Upper lobe of left lung (tissue), 6 donors: ENCODE data around the gene CFI. TPM values are rescaled to one million over a fixed set of nuclear protein-coding genes. Genes with fewer than 3 reads are reported as not detected.
A peak's percentile ranks its signal among the peaks of the same experiment; 100 is the strongest.

Source experiments
- ATAC-seq, 2 donors: fragments of 200-7000 bp; cut with Tn5 transposase; one replicate each; pipeline ENCODE4 v1.9.1; 2022; ENCODE audit warnings: mild to moderate bottlenecking in 2 of 2, moderate library complexity in 2 of 2; ENCODE audit not compliant: low FRiP score in 2 of 2
- DNase-seq, 2 donors: peaks; one replicate each; pipeline ENCODE4 v3.0.0-alpha.2; 2019 to 2020
- H3K27ac ChIP-seq, 4 donors: fragments of 200-600 bp; sonication (generic); one replicate each; pipeline ENCODE4 v1.5.1; 2016 to 2019
- H3K27me3 ChIP-seq, 4 donors: fragments of 200-600 bp; sonication (generic); one replicate each; pipeline ENCODE4 v1.5.1; 2017 to 2019
- H3K36me3 ChIP-seq, 4 donors: fragments of 200-600 bp; sonication (generic); one replicate each; pipeline ENCODE4 v1.5.1; 2016 to 2019
- H3K4me1 ChIP-seq, 4 donors: fragments of 200-600 bp; sonication (generic); one replicate each; pipeline ENCODE4 v1.5.1; 2018 to 2019
- H3K4me3 ChIP-seq, 4 donors: fragments of 200-600 bp; sonication (generic); one replicate each; pipeline ENCODE4 v1.5.1; 2017 to 2019; ENCODE audit warnings: mild to moderate bottlenecking in 2 of 4, moderate library complexity in 1 of 4
- H3K9me3 ChIP-seq, 4 donors: fragments of 200-600 bp; sonication (generic); one replicate each; pipeline ENCODE4 v1.5.1; 2018 to 2019
- EP300 ChIP-seq, 4 donors: sonication (generic); formaldehyde crosslinking; IDR thresholded peaks; one replicate each; pipeline ENCODE4 v1.5.1; 2017; ENCODE audit warnings: antibody characterized with exemption in 4 of 4, control low read depth in 2 of 4
- POLR2A ChIP-seq, 4 donors: fragments of 450-650 bp; IDR thresholded peaks; one replicate each; pipeline ENCODE4 v1.5.1; 2016 to 2017; ENCODE audit warnings: antibody characterized with exemption in 4 of 4, mild to moderate bottlenecking in 2 of 4
- POLR2AphosphoS5 ChIP-seq, 2 donors: sonication (generic); formaldehyde crosslinking; IDR thresholded peaks; one replicate each; pipeline ENCODE4 v1.5.1; 2017; ENCODE audit warnings: antibody characterized with exemption in 2 of 2
- whole genome bisulfite sequencing, 2 donors: methylation state at CpG; one replicate each; pipeline ENCODE4 v1.1.5; 2017 to 2018; 5-methylcytosine and 5-hydroxymethylcytosine counted together
- total RNA-seq, 6 donors: library from RNA; depleted of rRNA in 4 of 6; stranded (reverse); fragments of >200 nt in 4 of 6; gene quantifications; one replicate each; pipeline versions ENCODE4 v1.1.0 to v1.2.1, GENCODE V29; 2016 to 2021
- TF ChIP-seq, protein P1 (sequence below), 6 experiments: fragments of 450-650 bp in 4 of 6; fragments of 200-600 bp in 2 of 6; sonication (generic) in 2 of 6; IDR thresholded peaks; one replicate each; pipeline ENCODE4 v1.5.1; 2016 to 2019; ENCODE audit warnings: antibody characterized with exemption in 6 of 6
- donor health status: DM: no; HTN: no; CAD: no; lungs with moderate emphysema.
- donor health status: DM: no; HTN: yes; CAD: no; lungs with severe emphysema.

The CFI gene
- total RNA-seq, 6 donors from 2014 or later, result 20.2 to 122 (median 53.3) TPM

DNA sequence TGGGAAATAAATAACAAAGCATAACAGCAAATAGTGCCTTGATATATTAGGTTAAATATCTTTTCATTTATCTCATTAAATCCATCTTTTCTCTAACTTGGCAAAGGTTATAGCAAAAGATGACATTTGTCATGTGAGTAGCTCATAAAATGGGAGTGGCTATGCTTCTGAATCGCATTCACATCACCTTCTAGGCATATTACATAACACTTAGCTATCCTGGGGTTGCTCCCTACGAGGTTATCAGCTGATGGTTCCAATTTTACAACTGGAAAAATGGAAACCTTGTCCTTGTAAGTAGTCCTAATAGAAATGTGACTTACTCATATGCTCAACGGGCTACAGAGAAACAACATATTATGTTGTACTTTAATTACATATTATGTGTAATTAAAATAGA, 88.3 kb downstream of the CFI start:
- TF ChIP-seq EP300 (IDR thresholded peaks at IDR 0.05) (no peak), POLR2AphosphoS5 (IDR thresholded peaks at IDR 0.05) (no peak), POLR2A (IDR thresholded peaks at IDR 0.05) (no peak)
- TF ChIP-seq, protein P1, sequence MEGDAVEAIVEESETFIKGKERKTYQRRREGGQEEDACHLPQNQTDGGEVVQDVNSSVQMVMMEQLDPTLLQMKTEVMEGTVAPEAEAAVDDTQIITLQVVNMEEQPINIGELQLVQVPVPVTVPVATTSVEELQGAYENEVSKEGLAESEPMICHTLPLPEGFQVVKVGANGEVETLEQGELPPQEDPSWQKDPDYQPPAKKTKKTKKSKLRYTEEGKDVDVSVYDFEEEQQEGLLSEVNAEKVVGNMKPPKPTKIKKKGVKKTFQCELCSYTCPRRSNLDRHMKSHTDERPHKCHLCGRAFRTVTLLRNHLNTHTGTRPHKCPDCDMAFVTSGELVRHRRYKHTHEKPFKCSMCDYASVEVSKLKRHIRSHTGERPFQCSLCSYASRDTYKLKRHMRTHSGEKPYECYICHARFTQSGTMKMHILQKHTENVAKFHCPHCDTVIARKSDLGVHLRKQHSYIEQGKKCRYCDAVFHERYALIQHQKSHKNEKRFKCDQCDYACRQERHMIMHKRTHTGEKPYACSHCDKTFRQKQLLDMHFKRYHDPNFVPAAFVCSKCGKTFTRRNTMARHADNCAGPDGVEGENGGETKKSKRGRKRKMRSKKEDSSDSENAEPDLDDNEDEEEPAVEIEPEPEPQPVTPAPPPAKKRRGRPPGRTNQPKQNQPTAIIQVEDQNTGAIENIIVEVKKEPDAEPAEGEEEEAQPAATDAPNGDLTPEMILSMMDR (IDR thresholded peaks at IDR 0.05), result no peak
- no peaks in the 10 kb centered on the region for H3K4me1 ChIP-seq
- no peak overlapping the region for H3K27ac ChIP-seq
- no peak overlapping the region for H3K4me3 ChIP-seq
- H3K27me3 ChIP-seq, result no peaks in the 10 kb centered on the region
- ATAC-seq (no peak), DNase-seq (no peak)
- WGBS, 2 donors, result 96 to 100% methylated on average over 3 of the region's 3 CpGs
- H3K9me3 ChIP-seq, result no peaks in the 10 kb centered on the region
- H3K36me3 ChIP-seq, result peaks cover 3 to 54% (median 4%) of the 10 kb centered on the region in 4 donors

DNA sequence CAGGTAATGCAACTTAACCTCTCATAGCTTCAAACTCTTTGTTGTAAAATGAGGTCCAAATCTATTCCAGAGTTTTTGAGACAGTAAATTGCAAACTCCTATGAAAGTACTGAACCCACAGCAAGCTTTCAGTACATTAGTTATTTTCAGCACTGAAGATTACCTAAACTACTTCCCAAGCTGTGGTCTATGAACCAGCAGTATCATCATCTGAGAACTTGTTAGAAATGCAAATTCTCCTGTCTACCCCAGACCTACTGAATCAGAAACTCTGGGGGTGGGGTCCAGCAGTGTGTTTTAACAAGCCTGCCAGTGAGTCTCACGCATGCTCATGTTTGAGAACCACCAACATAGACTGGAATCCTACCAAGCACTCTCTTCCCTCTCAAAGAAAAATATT, 92.8 kb downstream of the CFI start:
- Histone ChIP-seq H3K4me3 (no peak overlapping the region), H3K36me3 (peaks cover 0 to 28% (median 0%) of the 10 kb centered on the region in 4 donors), H3K27ac (no peak overlapping the region), H3K4me1 (peaks cover 0 to 7% (median 5%) of the 10 kb centered on the region in 4 donors), H3K27me3 (no peaks in the 10 kb centered on the region), H3K9me3 (no peaks in the 10 kb centered on the region)
- no peak for ATAC-seq
- 95 to 100% methylated on average over 1 of the region's 1 CpG for WGBS, 2 donors
- TF ChIP-seq POLR2AphosphoS5 (IDR thresholded peaks at IDR 0.05), result no peak
- TF ChIP-seq, protein P1 (IDR thresholded peaks at IDR 0.05), result no peak
- no peak for TF ChIP-seq EP300 (IDR thresholded peaks at IDR 0.05)
- no peak for TF ChIP-seq POLR2A (IDR thresholded peaks at IDR 0.05)
- DNase-seq, result no peak

DNA sequence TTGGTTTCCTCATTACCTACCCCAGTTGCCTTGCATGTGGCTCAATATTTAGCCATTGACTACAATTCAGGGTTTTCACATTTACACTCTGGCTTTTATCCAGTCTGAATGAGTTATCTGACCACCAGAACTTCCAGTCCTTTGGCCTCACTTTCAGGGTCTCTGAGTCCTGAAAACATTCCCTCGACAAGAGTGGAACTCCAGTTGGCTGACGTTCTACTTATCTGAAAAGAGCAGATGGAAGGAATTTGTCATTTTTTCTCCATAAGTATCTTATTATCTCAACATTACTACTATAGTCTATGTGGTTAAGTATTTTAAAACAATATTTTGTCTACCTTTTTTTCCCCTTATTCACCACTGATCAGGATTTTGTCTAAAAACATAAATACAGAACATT, 93.4 kb downstream of the CFI start:
- ATAC-seq (no peak), DNase-seq (no peak)
- no peaks in the 10 kb centered on the region for H3K27me3 ChIP-seq
- H3K4me1 ChIP-seq, result peaks cover 0 to 12% (median 7%) of the 10 kb centered on the region in 4 donors
- H3K4me3 ChIP-seq, result no peak overlapping the region
- WGBS, 2 donors, result 60 to 70% methylated on average over 2 of the region's 2 CpGs
- TF ChIP-seq, protein P1 (IDR thresholded peaks at IDR 0.05), result no peak
- no peak for TF ChIP-seq POLR2A (IDR thresholded peaks at IDR 0.05)
- no peak for TF ChIP-seq POLR2AphosphoS5 (IDR thresholded peaks at IDR 0.05)
- TF ChIP-seq EP300 (IDR thresholded peaks at IDR 0.05), result no peak
- H3K27ac ChIP-seq, result no peak overlapping the region
- H3K36me3 ChIP-seq, result peaks cover 0 to 24% (median 0%) of the 10 kb centered on the region in 4 donors
- no peaks in the 10 kb centered on the region for H3K9me3 ChIP-seq

DNA sequence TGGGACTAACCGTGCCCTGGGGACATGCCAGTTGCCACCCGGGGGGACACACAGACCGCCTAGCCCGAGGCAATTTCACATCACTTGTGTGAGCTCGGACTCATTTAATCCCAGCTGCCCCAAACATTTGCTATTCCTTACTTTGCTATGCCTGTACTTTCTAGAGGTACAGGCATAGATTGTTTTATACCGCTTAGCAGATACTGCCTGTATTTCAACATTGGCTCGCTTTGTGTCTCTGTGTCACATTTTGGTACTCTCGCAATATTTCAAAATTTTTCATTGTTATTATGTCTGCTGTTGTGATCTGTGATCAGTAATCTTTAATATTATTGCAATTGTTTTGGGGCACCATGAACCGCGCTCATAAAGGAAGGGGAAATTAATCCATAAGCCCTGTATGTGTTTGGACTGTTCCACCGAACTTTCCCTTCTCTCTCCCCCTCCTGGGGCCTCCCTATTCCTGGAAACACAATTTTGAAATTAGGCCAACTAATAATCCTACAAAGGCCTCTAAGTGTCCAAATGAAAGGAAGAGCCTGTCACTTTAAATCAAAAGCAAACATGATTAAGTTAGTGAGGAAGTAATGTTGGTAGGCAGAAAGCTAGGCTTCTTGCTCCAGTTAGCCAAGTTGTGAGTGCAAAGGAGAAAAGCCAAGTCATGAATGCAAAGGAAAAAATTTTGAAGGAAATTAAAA, 98.0 kb downstream of the CFI start:
- H3K4me3 ChIP-seq, result peak overlapping the region; percentile 64 to 94 (median 78)
- no peak for DNase-seq
- ATAC-seq, result peak in 1 of 2 donors; percentile 4

More for the DNA sequence above, 98.0 kb downstream of the CFI start:
- 3 to 11% methylated on average over 10 to 11 of the region's 11 CpGs for WGBS, 2 donors
- Histone ChIP-seq H3K27me3 (no peaks in the 10 kb centered on the region), H3K4me1 (peaks cover 11 to 25% (median 19%) of the 10 kb centered on the region in 4 donors), H3K36me3 (peaks cover 0 to 5% (median 0%) of the 10 kb centered on the region in 4 donors), H3K27ac (peak overlapping the region; percentile 74 to 87 (median 86)), H3K9me3 (no peaks in the 10 kb centered on the region)
- TF ChIP-seq POLR2AphosphoS5 (IDR thresholded peaks at IDR 0.05) (no peak), POLR2A (IDR thresholded peaks at IDR 0.05) (no peak), EP300 (IDR thresholded peaks at IDR 0.05) (no peak)
- TF ChIP-seq, protein P1 (IDR thresholded peaks at IDR 0.05), result no peak
